ENCODE data around the gene DNAH10.
"Not testable (repeated sequence)": the region's sequence is repeated elsewhere in the genome, so short reads cannot be mapped to it uniquely, and the experiment has no call there.

DNAH10 gene

DNA sequence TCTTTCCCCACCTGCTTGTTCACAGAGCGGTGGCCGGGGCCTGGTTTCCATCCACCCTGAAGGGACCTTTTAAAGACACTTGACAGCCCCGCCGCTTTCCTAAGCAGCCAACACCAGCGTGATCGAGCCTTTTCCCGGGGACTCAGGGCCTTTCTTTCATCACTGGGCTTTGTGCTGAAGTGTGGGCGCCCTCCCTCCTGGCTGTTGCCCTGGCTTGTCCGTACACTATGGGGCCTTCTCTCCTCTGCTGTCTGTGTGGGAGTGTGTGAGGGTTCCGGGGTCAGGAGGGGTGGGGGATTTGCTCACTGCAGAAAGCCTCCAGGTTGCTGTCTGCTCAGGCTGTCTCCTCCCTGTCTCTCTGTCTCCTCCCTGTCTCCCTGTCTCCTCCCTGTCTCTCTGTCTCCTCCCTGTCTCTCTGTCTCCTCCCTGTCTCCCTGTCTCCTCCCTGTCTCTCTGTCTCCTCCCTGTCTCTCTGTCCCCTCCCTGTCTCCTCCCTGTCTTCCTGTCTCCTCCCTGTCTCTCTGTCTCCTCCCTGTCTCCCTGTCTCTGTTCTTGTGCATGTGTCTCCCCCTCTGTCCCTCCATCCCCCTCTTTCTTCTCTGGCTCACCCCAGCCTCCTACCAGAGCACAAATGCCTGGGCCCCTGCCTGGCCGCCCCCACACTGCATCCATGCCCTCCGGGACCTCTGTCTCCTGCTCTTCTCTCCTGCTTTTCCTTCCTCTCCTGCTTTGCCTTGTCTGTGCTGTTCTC, 145.8 kb downstream of the DNAH10 start:
- no peak for DNase-seq (ENCODE audit: low read depth in 2 of 2)

DNA sequence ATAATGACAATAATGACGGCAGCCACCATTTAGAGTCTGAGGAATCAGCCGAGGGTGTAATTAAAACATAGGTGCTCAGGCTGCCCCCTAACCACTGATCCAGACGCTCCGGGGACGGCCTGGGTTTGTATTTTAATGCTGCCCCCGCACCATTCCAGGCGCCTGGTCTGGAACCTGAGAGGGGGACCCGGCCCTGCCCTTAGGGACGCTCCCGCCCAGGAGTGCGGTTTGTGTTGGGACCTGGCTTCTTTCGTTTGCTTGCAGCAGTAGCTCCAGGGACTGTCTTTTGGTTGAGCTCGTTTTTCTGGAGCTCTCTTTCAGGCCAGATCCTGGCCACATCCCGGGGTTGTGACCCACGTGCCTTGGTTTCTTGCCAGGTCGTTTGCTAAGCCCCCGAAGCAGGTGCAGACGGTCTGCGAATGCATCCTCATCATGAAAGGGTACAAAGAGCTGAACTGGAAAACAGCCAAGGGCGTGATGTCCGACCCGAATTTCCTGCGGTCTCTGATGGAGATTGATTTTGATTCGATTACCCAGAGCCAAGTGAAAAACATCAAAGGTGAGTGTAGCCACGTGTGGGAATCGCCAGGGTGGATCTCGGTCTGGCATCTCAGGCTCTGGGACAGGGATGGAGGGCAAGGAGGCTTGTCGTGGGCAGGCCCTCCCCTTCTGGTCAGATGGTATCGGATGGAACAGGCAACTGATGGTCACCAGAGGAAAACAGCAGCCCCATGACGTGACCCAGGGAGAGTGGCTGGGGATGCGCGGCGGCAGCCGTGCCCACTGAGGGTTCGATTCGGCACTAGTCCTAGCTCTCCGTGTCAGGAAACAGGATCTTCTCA, 147.0 kb downstream of the DNAH10 start:
- no peak for DNase-seq (ENCODE audit: low read depth in 2 of 2)

DNA sequence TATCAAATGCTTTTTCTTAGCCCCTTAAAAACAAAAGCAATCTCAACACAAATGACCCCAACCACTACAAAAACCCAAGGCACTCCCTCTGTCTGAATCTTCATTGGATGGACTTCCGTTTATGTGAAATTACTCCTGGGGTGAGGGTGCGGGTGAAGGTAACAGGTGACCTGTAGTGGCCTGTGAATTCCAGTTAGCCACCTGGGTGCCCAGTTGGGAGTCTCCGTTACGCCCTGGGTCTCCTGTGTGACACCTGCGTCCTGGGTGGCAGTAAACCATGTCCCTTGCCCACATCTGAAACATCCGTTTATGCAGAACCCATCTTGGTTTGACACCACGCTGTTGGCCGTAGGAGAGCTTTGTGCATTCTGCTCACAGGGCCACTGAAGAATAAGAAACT, 148.0 kb downstream of the DNAH10 start:
- DNase-seq (ENCODE audit: low read depth in 2 of 2) = no peak

DNA sequence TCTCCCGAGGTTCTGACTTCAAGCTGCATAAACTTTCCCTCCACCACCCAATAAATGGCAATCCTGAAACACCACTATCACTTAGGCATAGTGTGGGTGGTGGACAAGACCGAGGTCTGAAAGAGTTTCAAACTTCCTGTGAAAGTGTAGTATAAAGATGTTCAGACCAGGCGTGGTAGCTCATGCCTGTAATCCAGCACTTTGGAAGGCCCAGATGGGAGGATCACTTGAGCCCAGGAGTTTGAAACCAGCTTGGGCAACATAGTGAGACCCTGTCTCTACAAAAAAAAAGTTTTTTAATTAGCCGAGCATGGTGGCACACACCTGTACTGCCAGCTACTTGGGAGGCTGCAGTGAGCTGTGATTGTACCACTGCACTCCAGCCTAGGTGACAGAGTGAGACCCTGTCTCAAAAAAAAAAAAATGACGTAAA, 148.7 kb downstream of the DNAH10 start:
- DNase-seq (ENCODE audit: low read depth in 2 of 2) = no peak

DNA sequence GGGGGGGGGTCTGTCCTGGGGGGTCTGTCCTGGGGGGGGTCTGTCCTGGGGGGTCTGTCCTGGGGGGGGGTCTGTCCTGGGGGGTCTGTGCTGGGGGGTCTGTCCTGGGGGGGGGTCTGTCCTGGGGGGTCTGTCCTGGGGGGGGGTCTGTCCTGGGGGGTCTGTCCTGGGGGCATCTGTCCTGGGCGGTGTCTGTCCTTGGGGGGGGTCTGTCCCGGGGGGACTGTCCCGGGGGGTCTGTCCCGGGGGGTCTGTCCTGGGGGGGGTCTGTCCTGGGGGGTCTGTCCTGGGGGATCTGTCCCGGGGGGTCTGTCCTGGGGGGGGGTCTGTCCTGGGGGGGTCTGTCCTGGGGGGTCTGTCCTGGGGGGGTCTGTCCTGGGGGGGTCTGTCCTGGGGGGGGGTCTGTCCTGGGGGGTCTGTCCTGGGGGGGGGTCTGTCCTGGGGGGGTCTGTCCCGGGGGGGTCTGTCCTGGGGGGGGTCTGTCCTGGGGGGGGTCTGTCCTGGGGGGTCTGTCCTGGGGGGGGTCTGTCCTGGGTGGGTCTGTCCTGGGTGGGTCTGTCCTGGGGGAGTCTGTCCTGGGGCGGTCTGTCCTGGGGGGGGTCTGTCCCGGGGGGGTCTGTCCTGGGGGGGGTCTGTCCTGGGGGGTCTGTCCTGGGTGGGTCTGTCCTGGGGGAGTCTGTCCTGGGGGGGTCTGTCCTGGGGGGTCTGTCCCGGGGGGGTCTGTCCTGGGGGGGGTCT, 149.7 kb downstream of the DNAH10 start:
- DNase-seq (ENCODE audit: low read depth in 2 of 2) = not testable (repeated sequence)

DNA sequence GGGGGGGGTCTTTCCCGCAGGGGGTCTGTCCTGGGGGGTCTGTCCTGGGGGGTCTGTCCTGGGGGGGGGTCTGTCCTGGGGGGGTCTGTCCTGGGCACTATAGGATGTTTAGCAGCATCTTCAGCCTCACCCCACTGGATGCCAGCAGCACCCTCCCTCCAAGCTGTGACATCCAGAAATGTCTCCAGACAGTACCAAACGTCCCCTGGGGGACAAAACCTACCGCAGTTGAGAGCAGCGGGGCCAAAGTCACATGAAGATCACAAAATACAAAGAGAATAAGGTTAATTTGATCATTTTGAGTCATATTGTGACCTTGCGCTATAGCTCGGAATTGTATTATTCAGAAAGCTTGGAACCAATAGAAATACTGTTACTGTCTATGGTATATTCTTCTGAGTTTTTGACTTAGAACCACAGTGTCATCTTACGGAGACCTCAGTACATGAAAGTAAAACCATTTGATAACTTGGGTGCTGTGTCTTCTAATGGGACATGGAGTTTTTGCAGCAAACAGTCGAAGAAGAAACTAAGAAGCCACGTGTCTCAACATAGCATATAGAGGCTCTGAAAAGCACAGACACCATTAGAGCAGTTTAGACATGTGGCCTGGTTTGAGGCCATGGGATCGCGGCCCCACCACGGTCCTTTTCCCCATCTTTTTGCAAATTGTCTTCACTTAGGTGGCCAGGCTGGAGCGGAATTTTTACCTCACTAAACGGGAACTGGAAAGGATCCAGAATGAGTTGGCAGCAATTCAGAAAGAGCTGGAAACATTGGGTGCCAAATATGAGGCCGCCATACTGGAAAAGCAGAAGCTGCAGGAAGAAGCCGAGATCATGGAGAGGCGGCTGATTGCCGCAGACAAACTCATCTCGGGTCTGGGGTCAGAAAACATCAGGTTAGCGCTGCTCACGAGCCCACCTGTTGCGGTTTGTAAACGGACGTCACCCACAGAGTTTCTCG, 150.6 kb downstream of the DNAH10 start:
- DNase-seq (ENCODE audit: low read depth in 2 of 2) = no peak

DNA sequence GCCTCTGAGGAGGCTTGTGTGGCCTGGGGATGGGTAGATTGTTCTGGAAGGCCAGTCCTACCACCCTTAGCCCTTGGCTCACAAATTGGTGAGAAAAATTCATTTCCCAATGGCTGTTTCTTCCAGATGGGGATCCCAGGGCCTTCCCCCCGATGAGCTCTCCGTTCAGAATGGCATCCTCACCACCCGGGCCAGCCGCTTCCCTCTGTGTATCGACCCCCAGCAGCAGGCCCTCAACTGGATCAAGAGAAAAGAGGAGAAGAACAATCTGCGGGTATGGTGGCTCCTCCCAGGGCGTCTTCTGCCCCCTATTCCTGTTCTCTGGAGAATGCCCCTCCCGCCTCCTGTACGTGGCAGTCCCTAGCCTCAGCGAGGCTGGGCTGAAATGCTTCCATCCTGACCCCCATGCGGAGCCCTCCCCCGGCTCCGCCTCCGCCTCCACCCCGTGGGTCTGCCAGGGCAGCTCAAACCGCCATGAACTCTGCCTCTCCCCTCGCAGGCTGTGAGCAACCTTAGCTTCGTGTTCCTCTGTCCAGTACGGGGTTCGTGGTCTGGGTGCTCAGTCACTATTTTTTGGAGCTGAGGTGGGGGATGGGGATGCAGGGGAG, 152.7 kb downstream of the DNAH10 start:
- no peak for DNase-seq (ENCODE audit: low read depth in 2 of 2)

DNA sequence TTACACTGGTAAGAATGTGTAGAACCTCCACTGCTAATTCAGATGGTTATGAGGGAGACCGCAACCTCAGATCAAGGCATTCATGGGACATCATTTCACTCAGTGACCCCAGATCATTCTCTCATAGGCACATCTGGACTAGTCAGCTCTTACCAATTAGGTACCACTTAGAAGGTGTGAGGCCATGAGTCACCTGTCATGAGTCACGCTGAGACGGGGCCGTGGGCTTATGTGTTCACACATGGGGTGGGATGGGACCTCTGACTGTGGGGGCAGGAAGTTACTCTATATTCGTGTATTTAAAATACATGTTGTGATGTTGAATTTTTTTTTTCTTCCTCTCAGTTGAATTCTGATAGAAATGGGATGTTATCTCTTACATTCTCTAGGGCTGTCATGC, 154.6 kb downstream of the DNAH10 start:
- DNase-seq (ENCODE audit: low read depth in 2 of 2) = peak in 1 of 2 donors; percentile 27

DNA sequence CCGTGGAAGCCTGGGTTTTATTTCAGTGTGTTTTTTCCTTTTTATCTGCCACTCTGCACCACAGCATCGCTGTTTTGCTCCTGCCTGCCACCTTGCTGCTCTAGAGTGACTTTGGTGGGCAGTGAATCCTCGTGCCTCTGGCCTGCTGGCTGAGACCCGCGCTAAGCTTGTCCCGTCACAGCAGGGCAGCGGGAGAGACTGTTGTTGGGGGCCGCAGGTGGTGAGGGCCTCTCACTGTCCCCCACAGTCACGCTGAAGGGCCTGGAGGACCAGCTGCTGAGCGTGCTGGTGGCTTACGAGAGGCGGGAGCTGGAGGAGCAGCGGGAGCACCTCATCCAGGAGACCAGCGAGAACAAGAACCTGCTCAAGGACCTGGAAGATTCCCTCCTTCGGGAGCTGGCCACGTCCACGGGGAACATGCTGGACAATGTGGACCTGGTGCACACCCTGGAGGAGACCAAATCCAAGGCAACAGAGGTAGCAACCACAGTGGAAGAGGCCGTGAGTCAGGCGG, 155.3 kb downstream of the DNAH10 start:
- DNase-seq (ENCODE audit: low read depth in 2 of 2) = no peak

DNA sequence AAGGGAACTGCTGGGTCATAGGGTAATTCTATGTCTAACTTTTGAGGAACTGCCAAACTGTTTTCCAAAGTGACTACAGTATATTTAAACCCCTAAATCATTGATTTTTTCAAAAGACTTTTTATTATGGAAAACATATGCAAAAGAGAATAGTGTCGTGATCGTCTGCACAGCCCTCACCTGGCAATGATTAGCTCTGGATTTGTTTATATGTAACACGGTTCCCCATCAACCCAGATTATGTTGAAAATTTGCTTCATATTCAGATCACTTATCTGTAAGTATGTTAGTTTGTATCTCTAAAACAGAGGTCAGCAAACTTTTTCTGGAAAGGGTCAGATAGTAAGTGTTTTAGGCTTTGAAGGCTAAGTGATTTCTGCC, 157.9 kb downstream of the DNAH10 start:
- DNase-seq (ENCODE audit: low read depth in 2 of 2) = no peak

DNA sequence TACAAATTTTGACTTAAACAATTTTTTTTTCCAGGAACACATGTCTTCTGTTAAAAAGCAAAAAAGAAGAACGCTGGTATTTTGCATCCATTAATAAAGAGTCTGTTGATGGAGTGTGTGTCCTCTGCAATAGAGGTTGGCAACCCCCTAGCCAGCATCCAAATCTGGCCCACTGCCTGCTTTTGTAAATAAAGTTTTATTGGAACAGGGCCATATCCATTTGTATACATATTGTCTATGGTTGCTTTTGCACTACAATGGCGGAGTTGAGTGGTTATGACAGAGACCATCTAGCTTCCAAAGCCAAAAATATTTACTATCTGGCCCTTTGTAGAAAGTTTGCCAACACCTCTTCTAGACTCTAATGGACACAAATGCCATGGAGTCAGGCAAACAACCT, 160.9 kb downstream of the DNAH10 start:
- no peak for DNase-seq (ENCODE audit: low read depth in 2 of 2)

DNA sequence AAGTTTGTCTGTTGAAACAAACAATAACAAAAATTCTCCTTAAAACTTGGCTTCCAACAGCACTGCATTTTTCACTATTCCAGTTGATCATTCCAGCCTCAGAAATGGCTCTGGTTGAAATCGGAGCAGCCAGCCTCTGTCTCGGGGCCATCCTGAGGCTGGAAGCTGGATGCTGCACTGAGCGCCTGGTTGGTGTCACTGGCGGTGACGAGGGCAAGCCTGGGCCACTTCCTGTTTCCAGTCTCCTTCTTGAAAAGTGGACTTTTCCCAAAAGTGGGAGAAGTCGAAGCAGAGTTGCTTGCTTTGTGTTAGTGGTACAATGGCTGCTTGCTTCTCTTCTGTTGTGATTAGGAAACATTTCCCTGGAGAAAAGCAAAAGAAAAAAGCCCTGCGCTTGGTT, 161.8 kb downstream of the DNAH10 start:
- DNase-seq (ENCODE audit: low read depth in 2 of 2) = no peak

DNA sequence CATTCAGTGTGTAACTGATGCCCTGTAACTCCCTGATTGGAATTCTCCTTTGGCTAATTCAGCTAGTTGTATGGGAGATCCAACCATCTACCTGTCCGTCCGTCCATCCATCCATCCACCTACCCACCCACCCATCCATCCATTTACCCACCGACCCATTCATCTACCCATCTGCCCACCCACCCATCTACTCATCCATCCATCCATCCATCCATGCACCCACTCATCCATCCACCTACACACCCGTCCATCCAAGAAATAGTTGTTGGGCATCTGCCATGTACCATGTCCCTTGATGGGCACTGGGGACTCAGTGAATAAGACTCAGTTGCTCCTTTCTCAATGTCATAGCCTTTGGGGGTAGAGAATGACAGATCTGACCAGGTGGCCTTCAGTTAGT, 162.4 kb downstream of the DNAH10 start:
- no peak for DNase-seq (ENCODE audit: low read depth in 2 of 2)

DNA sequence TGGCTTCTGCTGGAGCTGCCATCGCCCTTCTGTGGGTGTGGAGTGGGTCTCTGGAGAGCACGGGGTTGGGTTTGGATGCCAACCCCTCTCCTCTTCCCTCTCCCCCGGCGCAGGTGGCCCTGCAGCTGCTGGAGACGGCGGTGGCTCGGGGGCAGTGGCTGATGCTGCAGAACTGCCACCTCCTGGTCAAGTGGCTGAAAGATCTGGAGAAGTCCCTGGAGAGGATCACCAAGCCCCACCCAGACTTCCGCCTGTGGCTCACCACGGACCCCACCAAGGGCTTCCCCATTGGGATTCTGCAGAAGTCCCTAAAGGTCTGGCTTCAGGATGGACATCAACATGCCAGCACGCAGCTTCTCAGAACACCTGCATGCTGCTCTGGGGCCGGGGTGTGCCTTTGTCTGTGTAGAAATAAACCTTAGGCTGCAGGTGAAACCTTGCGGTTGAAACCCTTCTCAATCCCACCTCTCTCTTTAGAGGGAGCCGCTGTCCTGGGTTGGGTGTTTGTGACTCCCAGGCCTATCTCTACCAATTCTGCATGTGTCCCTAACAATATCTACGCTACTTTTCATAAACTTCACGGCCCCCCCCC, 166.3 kb downstream of the DNAH10 start:
- DNase-seq (ENCODE audit: low read depth in 2 of 2) = no peak

DNA sequence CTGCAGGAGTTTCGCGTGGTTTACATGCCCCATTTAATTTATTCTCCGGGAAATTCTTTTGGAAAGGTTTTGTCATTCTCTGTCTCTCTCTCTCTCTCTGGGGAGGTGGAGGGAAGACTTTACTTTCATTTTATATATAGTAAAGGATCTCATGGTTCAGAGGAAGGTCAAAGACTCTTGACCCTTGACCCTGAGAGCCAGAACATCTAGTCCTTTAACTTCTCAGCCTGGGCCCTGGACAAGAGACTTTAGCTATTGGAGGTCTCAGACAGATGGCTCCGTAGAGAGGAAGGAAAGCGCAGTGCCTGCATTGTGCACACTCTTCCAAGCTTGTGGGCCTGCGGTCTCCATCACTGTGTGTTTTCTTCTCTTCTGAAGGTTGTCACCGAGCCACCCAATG, 166.8 kb downstream of the DNAH10 start:
- DNase-seq (ENCODE audit: low read depth in 2 of 2) = no peak

DNA sequence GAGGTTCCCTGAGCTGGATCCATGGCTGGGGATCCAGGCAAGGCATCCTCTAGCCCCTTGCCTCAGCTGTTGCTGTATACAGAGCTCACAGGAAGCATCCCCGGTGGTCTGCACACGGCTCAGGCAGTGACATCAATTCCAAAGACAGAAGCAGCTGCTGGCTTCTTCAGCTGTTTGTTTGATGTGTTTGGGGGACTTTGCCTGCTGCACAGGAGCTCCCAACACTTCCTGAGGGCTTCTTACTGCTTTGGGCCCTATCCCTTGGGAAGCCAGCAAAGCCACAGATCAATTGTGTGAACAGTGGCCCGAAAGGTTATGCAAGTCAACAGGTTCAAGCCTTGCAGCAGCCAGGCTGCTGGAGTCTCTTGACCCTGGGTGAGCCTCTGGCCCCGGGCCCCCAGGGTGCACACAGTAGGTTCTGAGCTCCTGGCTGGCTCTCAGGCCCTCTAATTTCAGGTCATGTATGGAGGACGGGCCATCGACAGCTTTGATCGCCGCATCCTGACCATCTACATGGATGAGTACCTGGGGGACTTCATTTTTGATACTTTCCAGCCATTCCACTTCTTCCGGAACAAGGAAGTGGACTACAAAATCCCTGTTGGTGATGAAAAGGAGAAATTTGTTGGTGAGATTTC, 168.0 kb downstream of the DNAH10 start:
- DNase-seq (ENCODE audit: low read depth in 2 of 2) = no peak

DNA sequence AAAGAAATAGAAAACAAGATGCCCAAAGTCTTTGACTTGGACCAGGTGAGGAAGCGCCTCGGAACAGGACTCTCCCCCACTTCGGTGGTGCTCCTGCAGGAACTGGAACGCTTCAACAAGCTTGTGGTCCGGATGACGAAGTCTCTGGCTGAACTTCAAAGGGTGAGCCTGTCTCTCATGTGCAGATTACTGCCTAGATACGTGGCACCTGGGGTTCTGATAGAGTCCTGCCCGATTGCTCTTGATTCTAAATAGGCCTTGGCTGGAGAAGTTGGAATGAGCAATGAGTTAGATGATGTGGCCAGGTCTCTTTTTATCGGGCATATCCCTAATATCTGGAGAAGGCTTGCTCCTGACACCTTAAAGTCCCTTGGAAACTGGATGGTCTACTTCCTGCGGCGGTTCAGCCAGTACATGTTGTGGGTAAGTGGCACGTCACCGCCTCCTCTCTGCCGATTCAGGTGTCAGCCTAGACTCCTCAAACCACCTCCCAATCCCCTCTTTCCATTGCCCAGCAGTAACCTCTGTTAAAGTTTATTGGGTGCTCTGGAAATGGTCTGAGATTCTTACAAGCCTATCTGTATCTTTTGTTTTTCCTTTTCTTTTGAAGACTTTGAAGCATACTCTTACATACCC, 169.7 kb downstream of the DNAH10 start:
- DNase-seq (ENCODE audit: low read depth in 2 of 2) = no peak

DNA sequence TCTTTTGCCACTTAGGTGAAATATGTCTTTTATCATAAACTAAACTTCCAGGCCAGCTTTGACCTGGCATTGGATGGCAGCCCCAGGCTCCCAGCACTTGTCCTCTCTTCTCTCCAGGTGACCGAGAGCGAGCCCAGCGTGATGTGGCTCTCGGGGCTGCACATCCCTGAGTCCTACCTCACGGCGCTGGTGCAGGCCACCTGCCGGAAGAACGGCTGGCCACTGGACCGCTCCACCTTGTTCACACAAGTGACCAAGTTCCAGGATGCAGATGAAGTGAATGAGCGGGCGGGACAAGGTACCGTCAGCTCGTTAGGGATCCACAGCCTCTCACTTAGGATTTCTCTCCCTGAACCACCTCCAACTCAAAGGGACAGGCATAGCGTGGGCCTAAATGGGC, 171.1 kb downstream of the DNAH10 start:
- no peak for DNase-seq (ENCODE audit: low read depth in 2 of 2)

DNA sequence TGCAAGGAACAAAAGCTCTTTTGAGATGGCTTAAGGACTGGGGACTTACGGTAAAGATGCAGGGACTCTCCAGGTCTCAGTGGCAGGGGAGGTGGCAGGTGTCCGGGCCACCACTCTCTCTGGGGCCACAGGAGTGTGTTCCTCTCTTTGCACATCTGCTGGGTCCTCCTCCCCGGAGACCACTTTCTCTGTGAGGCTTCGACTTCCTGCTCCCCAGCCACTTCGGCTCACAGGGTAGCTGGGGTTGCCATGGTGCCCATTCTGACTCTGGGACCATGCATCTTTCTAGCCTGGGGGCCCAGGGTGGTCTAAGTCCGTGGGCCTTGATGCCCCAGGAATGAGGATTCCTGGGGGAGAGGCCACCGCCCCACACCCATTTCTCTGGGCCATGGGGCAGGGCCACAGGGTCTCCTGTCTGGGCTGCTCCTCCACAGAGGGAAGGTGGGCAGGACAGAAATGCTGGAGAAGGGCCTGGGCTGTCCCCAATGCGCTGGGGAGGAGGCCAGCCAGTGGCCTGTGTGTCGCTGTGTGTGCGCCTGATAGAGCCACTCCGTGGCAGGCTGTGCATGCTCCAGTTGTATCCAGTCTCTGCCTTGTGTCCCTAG, 172.0 kb downstream of the DNAH10 start:
- DNase-seq (ENCODE audit: low read depth in 2 of 2) = no peak

Measured in stimulated activated CD4-positive, alpha-beta T cell treated with anti-CD3 and anti-CD28 coated beads, Interleukin-1b, Interleukin-23, amount 100 ng/mL, for 1 hour (primary cell).